Measurements from ENCODE around the gene SERPINE2. TPM values are rescaled to one million over a fixed set of nuclear protein-coding genes. Genes with fewer than 3 reads are reported as not detected.

Gene SERPINE2
- total RNA-seq, 4 donors from 2014 or later: 6.1 to 33.3 (median 20.3) TPM

GRCh38 chr2:224073676-224074075 lies 34.6 kb upstream of the SERPINE2 start:
- DNase-seq: no peak
- Histone ChIP-seq H3K27me3 (no peaks in the 10 kb centered on the region), H3K27ac (no peak overlapping the region), H3K4me1 (peaks cover 3 to 5% of the 10 kb centered on the region in 2 donors), H3K9me3 (no peaks in the 10 kb centered on the region), H3K36me3 (no peaks in the 10 kb centered on the region), H3K4me3 (replicated peaks in 1 of 3) (no peak overlapping the region)
- TF ChIP-seq POLR2A (IDR thresholded peaks at IDR 0.05): no peak
- TF ChIP-seq, protein P1, sequence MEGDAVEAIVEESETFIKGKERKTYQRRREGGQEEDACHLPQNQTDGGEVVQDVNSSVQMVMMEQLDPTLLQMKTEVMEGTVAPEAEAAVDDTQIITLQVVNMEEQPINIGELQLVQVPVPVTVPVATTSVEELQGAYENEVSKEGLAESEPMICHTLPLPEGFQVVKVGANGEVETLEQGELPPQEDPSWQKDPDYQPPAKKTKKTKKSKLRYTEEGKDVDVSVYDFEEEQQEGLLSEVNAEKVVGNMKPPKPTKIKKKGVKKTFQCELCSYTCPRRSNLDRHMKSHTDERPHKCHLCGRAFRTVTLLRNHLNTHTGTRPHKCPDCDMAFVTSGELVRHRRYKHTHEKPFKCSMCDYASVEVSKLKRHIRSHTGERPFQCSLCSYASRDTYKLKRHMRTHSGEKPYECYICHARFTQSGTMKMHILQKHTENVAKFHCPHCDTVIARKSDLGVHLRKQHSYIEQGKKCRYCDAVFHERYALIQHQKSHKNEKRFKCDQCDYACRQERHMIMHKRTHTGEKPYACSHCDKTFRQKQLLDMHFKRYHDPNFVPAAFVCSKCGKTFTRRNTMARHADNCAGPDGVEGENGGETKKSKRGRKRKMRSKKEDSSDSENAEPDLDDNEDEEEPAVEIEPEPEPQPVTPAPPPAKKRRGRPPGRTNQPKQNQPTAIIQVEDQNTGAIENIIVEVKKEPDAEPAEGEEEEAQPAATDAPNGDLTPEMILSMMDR (IDR thresholded peaks at IDR 0.05): no peak
- 55 to 67% methylated on average over 3 of the region's 3 CpGs for WGBS, 2 donors
- intact Hi-C loops (cut with DNase I): no loop called here

- Histone ChIP-seq H3K36me3 (no peaks in the 10 kb centered on the region), H3K4me1 (no peaks in the 10 kb centered on the region), H3K9me3 (no peaks in the 10 kb centered on the region), H3K27ac (no peak overlapping the region), H3K4me3 (replicated peaks in 1 of 3) (no peak overlapping the region), H3K27me3 (no peaks in the 10 kb centered on the region)
- WGBS, 2 donors: 70 to 73% methylated on average over 4 of the region's 4 CpGs
- TF ChIP-seq POLR2A (IDR thresholded peaks at IDR 0.05): no peak
- TF ChIP-seq, protein P1 (IDR thresholded peaks at IDR 0.05): no peak
- DNase-seq: no peak
- intact Hi-C loops (cut with DNase I): no loop called here
Measured at GRCh38 chr2:224072541-224073188, 33.6 kb upstream of the SERPINE2 start.

DNA sequence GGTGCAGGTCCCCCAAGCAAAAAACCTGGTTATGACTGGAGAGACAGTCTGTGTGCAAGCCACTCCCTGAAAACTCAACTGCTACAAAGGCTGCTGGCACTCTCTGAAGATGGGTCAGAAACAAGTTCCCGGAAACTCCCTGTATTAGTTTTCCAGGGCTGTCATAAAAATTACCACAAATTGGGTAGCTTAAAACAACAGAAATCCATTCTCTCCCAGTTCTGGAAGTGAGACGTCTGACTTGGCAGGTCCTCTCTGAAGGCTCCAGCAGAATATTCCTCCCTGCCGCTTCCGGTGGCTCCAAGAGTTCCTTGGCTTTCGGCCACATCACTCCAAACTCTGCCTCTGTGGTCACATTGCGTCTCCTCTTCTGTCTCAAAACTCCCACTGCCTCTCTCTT lies 30.1 kb upstream of the SERPINE2 start:
- no peak overlapping the region for H3K27ac ChIP-seq
- whole genome bisulfite sequencing, 2 donors: 67 to 71% methylated on average over 6 of the region's 6 CpGs
- no peaks in the 10 kb centered on the region for H3K9me3 ChIP-seq
- no peaks in the 10 kb centered on the region for H3K36me3 ChIP-seq
- intact Hi-C loops (cut with DNase I): no loop called here
- DNase-seq: peak in 1 of 2 donors; percentile 11
- no peaks in the 10 kb centered on the region for H3K4me1 ChIP-seq
- no peaks in the 10 kb centered on the region for H3K27me3 ChIP-seq
- no peak overlapping the region for H3K4me3 ChIP-seq (replicated peaks in 1 of 3)
- no peak for TF ChIP-seq POLR2A (IDR thresholded peaks at IDR 0.05)
- TF ChIP-seq, protein P1 (IDR thresholded peaks at IDR 0.05): no peak

- intact Hi-C loops (cut with DNase I): no loop called here
- Histone ChIP-seq H3K27me3 (no peaks in the 10 kb centered on the region), H3K27ac (no peak overlapping the region), H3K4me3 (replicated peaks in 1 of 3) (no peak overlapping the region), H3K9me3 (no peaks in the 10 kb centered on the region), H3K4me1 (no peaks in the 10 kb centered on the region), H3K36me3 (no peaks in the 10 kb centered on the region)
- no peak for DNase-seq
- WGBS, 2 donors: 91 to 96% methylated on average over 4 of the region's 4 CpGs
- TF ChIP-seq, protein P1 (IDR thresholded peaks at IDR 0.05): no peak
- no peak for TF ChIP-seq POLR2A (IDR thresholded peaks at IDR 0.05)
Measured at GRCh38 chr2:224063298-224063648, 24.2 kb upstream of the SERPINE2 start.

DNA sequence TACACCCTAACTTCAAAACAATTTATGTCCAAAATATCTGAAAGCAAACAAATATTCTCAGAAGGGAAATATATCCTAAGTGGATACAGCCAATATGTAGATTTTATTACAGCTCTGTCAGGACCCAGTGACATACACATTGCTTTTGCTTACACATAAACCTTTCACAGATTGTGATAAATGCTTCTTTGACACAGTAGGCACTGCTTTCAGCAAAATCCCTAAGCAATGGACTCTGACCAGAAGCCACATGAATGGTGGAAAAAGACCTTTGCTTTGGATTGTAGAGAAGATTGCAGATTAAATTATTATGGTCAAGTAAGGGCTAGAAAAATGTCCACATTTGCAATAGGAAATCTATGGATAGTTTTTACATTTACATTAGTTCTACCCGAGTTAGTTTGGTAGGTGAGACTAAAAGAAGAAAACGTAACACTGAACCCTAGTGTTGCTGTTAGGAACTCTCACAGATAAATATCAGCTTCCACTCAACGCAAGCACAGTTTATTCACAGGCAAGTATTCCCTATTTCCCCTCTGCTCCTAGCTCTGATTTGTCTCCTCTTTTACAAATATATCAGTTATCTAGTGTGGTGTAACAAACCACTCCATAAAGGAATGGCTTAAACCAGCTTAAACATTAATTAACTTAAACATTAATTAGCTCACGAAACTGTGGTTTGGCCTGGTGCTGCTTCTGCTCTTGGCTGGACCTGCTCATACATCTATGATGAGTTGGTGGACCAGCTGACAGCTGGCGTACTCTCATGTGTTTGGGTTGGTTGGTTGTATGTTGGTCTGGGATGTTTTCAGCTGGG lies 23.6 kb upstream of the SERPINE2 start:
- Histone ChIP-seq H3K27me3 (no peaks in the 10 kb centered on the region), H3K27ac (no peak overlapping the region), H3K36me3 (no peaks in the 10 kb centered on the region), H3K9me3 (no peaks in the 10 kb centered on the region), H3K4me3 (replicated peaks in 1 of 3) (no peak overlapping the region), H3K4me1 (no peaks in the 10 kb centered on the region)
- no peak for DNase-seq
- TF ChIP-seq POLR2A (IDR thresholded peaks at IDR 0.05): no peak
- TF ChIP-seq, protein P1 (IDR thresholded peaks at IDR 0.05): peak in 1 of 6 experiments; percentile 11
- WGBS, 2 donors: 71 to 72% methylated on average over 5 of the region's 5 CpGs
- intact Hi-C loops (cut with DNase I): no loop called here
